ENCODE measurements around the gene C10orf53. TPM values are rescaled to one million over a fixed set of nuclear protein-coding genes. Genes with fewer than 3 reads are reported as not detected.

Gene C10orf53
- total RNA-seq, 2 experiments from 2014 or later = not detected

- H3K27ac Mint-ChIP-seq = no peak overlapping the region
- DNase-seq = no peak
- Histone ChIP-seq H3K27ac (ENCODE audit: low read depth in 1 of 2, low read length in 2 of 2) (no peak overlapping the region), H3K27me3 (ENCODE audit: control insufficient read depth in 1 of 2, insufficient read depth in 2 of 2, low read length in 2 of 2) (peaks cover 7% of the 10 kb centered on the region in 2 experiments), H3K36me3 (ENCODE audit: insufficient read depth, low read length) (no peaks in the 10 kb centered on the region), H3K4me1 (ENCODE audit: insufficient read depth, low read length) (peaks cover 4% of the 10 kb centered on the region), H3K9me3 (ENCODE audit: control insufficient read depth in 1 of 2, insufficient read depth in 1 of 2, low read length in 2 of 2) (peaks cover 0 to 23% of the 10 kb centered on the region in 2 experiments), H3K4me3 (ENCODE audit: low read length) (no peak overlapping the region)
- no peaks in the 10 kb centered on the region for H3K9me3 Mint-ChIP-seq
- no peak for TF ChIP-seq CTCF (IDR thresholded peaks at IDR 0.05)
- ATAC-seq (ENCODE audit: poor library complexity) = no peak
- H3K27me3 Mint-ChIP-seq = peaks cover 36% of the 10 kb centered on the region
- no peak overlapping the region for H3K4me3 Mint-ChIP-seq
- ChIA-PET POLR2A (no interaction called here), CTCF (no interaction called here)
- H3K4me1 Mint-ChIP-seq (ENCODE audit: low read depth) = no peaks in the 10 kb centered on the region
- intact Hi-C loops (cut with DNase I, micrococcal nuclease) = no loop called here
- H3K36me3 Mint-ChIP-seq (ENCODE audit: low read depth) = no peaks in the 10 kb centered on the region
These were observed 33.3 kb upstream of the C10orf53 start for GRCh38 chr10:49645871-49646870.

- Mint-ChIP-seq H3K27me3 (peaks cover 28% of the 10 kb centered on the region), H3K4me3 (no peak overlapping the region), H3K4me1 (ENCODE audit: low read depth) (no peaks in the 10 kb centered on the region), H3K36me3 (ENCODE audit: low read depth) (no peaks in the 10 kb centered on the region), H3K9me3 (no peaks in the 10 kb centered on the region), H3K27ac (no peak overlapping the region)
- no peak for TF ChIP-seq CTCF (IDR thresholded peaks at IDR 0.05)
- Histone ChIP-seq H3K4me1 (ENCODE audit: insufficient read depth, low read length) (peaks cover 4% of the 10 kb centered on the region), H3K27me3 (ENCODE audit: control insufficient read depth in 1 of 2, insufficient read depth in 2 of 2, low read length in 2 of 2) (peaks cover 3 to 6% of the 10 kb centered on the region in 2 experiments), H3K36me3 (ENCODE audit: insufficient read depth, low read length) (no peaks in the 10 kb centered on the region), H3K9me3 (ENCODE audit: control insufficient read depth in 1 of 2, insufficient read depth in 1 of 2, low read length in 2 of 2) (peaks cover 0 to 16% of the 10 kb centered on the region in 2 experiments), H3K27ac (ENCODE audit: low read depth in 1 of 2, low read length in 2 of 2) (no peak overlapping the region), H3K4me3 (ENCODE audit: low read length) (no peak overlapping the region)
- intact Hi-C loops (cut with DNase I, micrococcal nuclease) = no loop called here
- DNase-seq = no peak
- ChIA-PET POLR2A (no interaction called here), CTCF (no interaction called here)
- no peak for ATAC-seq (ENCODE audit: poor library complexity)
These were observed 31.9 kb upstream of the C10orf53 start for GRCh38 chr10:49647554-49647953.

GRCh38 chr10:49647985-49648795 is 31.3 kb upstream of the C10orf53 start:
- Histone ChIP-seq H3K27ac (ENCODE audit: low read depth in 1 of 2, low read length in 2 of 2) (no peak overlapping the region), H3K27me3 (ENCODE audit: control insufficient read depth in 1 of 2, insufficient read depth in 2 of 2, low read length in 2 of 2) (peaks cover 3 to 4% of the 10 kb centered on the region in 2 experiments), H3K4me1 (ENCODE audit: insufficient read depth, low read length) (peaks cover 4% of the 10 kb centered on the region), H3K4me3 (ENCODE audit: low read length) (no peak overlapping the region), H3K36me3 (ENCODE audit: insufficient read depth, low read length) (no peaks in the 10 kb centered on the region), H3K9me3 (ENCODE audit: control insufficient read depth in 1 of 2, insufficient read depth in 1 of 2, low read length in 2 of 2) (peaks cover 0 to 13% of the 10 kb centered on the region in 2 experiments)
- ATAC-seq (ENCODE audit: poor library complexity) = no peak
- Mint-ChIP-seq H3K27me3 (peaks cover 29% of the 10 kb centered on the region), H3K27ac (no peak overlapping the region), H3K4me1 (ENCODE audit: low read depth) (no peaks in the 10 kb centered on the region), H3K36me3 (ENCODE audit: low read depth) (no peaks in the 10 kb centered on the region), H3K9me3 (no peaks in the 10 kb centered on the region), H3K4me3 (no peak overlapping the region)
- ChIA-PET CTCF (no interaction called here), POLR2A (no interaction called here)
- no peak for DNase-seq
- TF ChIP-seq CTCF (IDR thresholded peaks at IDR 0.05) = no peak
- intact Hi-C loops (cut with DNase I, micrococcal nuclease) = no loop called here
